ENCODE results near the gene APOL1. TPM values are rescaled to one million over a fixed set of nuclear protein-coding genes. Genes with fewer than 3 reads are reported as not detected.
"Not testable (repeated sequence)": the region's sequence is repeated elsewhere in the genome, so short reads cannot be mapped to it uniquely, and the experiment has no call there.

Gene APOL1
- total RNA-seq, 1 experiment from 2014 or later: 28.7 TPM

GRCh38 chr22:36238373-36239149, 14.4 kb upstream of the APOL1 start:
- in situ Hi-C loops (cut with HindIII; ENCODE audit: low pct_unique_long_range_greater_than_20kb, low sequenced_read_pairs): no loop called here
- no peak for DNase-seq (ENCODE audit: low read depth)

DNA sequence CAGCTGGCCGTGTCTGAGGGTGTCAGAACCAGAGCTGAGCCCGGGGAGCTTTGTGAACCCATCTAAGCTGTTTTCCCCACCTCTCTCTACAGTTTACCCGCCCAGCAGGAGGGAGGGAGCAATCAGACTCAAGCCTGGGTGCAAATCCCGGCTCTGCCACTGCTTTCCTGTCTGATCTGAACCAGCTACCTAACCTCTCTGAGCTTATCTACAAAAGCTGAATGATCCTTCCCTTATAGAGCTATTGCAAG, 13.9 kb upstream of the APOL1 start:
- in situ Hi-C loops (cut with HindIII; ENCODE audit: low pct_unique_long_range_greater_than_20kb, low sequenced_read_pairs): no loop called here
- no peak for DNase-seq (ENCODE audit: low read depth)

DNA sequence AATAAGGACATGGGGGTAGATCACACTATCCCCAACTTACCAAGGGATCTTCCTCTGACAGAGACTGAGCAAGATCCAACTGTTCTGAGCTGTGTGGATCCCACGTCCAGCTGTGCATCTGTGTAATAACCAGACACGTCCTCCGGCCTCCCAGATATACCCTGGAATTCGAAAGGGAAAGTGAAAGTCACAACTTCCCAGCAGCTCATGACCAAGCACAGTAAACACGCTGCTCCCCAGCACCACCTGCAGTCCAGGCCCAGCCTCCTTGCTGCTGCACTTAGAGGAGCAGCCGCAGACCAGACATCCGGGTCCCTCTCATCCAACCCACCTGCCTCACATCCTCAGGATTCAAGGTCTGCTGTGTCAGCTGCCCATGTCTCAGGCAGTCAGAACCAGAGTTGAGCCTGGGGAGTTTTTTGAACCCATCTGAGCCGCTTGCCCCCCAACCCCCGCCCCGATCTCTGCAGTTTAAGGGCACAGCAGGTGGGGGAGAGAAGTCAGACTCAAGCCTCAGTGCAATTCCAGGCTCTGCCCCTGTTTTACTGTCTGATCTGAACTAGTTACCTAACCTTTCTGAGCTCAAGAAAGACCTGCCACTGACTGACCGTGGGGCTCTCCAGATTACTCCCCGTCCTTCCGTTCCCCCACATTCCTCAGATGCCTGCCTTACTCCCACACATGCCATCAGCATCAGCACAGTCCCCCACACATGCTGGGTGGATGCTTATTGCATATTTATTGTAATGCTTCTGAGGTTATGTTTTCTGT, 13.3 kb upstream of the APOL1 start, which contains the start of gene APOL2:
Gene APOL2, minus strand, starts transcription at position 127 of the 771 bp plus-strand sequence. CDS start 6,365 bp downstream, outside the sequence.
- peak; percentile 91 for DNase-seq (ENCODE audit: low read depth)
- in situ Hi-C loops (cut with HindIII; ENCODE audit: low pct_unique_long_range_greater_than_20kb, low sequenced_read_pairs): no loop called here

- DNase-seq (ENCODE audit: low read depth): no peak
- in situ Hi-C loops (cut with HindIII; ENCODE audit: low pct_unique_long_range_greater_than_20kb, low sequenced_read_pairs): no loop called here
Observed at GRCh38 chr22:36243986-36244385, 8.9 kb upstream of the APOL1 start.

- in situ Hi-C loops (cut with HindIII; ENCODE audit: low pct_unique_long_range_greater_than_20kb, low sequenced_read_pairs): no loop called here
- no peak for DNase-seq (ENCODE audit: low read depth)
Observed at GRCh38 chr22:36244522-36245391, 8.2 kb upstream of the APOL1 start.

GRCh38 chr22:36245805-36246356, 7.1 kb upstream of the APOL1 start:
- DNase-seq (ENCODE audit: low read depth): no peak
- in situ Hi-C loops (cut with HindIII; ENCODE audit: low pct_unique_long_range_greater_than_20kb, low sequenced_read_pairs): no loop called here

DNA sequence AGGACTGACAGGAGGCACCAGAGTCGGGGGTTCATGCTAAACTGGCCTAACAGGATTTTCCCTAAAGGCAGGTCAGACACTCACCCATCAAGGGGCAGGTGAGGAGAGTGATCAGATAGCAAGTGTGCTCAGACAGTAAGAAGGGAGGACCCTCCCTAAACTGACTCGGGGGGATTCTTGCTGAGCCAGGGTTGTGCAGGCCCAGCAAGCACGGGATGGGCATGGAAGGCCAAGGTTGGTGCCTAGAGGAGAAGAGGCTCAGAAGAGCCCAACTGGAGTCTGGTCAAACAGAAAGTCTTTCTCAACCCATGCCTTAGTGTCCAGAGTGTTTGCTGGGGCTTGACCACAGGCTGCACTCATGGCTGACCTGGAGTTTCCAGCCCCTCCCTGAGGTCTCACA, 6.2 kb upstream of the APOL1 start:
- no peak for DNase-seq (ENCODE audit: low read depth)
- in situ Hi-C loops (cut with HindIII; ENCODE audit: low pct_unique_long_range_greater_than_20kb, low sequenced_read_pairs): no loop called here

- DNase-seq (ENCODE audit: low read depth): no peak
- in situ Hi-C loops (cut with HindIII; ENCODE audit: low pct_unique_long_range_greater_than_20kb, low sequenced_read_pairs): no loop called here
Observed at GRCh38 chr22:36247955-36248354, 5.0 kb upstream of the APOL1 start.

DNA sequence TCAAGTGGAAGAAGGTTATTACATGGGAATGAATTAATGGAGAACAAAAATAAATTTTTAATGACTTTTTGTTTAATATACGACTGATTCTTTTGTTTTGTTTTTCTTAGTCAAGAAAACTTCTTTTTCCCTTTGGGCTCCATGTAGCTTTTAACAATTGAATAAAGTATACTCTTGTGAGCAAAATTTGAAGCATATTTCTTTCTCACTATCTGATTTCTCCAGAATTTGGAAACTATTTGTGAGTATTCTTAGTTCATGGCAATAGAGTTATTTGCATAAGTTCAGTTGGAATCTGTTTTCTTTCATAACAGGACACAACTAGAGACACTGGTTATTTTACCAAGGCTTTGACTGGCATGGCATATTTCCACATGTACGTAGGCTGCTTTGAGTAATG, 3.8 kb upstream of the APOL1 start:
- peak; percentile 47 for DNase-seq (ENCODE audit: low read depth)
- in situ Hi-C loops (cut with HindIII; ENCODE audit: low pct_unique_long_range_greater_than_20kb, low sequenced_read_pairs): no loop called here

GRCh38 chr22:36250292-36250960, 2.5 kb upstream of the APOL1 start:
- in situ Hi-C loops (cut with HindIII; ENCODE audit: low pct_unique_long_range_greater_than_20kb, low sequenced_read_pairs): not testable (repeated sequence)
- DNase-seq (ENCODE audit: low read depth): peak; percentile 82

- DNase-seq (ENCODE audit: low read depth); in situ Hi-C loops (cut with HindIII; ENCODE audit: low pct_unique_long_range_greater_than_20kb, low sequenced_read_pairs): not testable (repeated sequence)
Observed at GRCh38 chr22:36251979-36252608, 839 bp upstream of the APOL1 start.

GRCh38 chr22:36253523-36254490, 874 bp downstream of the APOL1 start:
- in situ Hi-C loops (cut with HindIII; ENCODE audit: low pct_unique_long_range_greater_than_20kb, low sequenced_read_pairs): no loop called here

GRCh38 chr22:36255572-36255971, 2.6 kb downstream of the APOL1 start:
- in situ Hi-C loops (cut with HindIII; ENCODE audit: low pct_unique_long_range_greater_than_20kb, low sequenced_read_pairs); DNase-seq (ENCODE audit: low read depth): not testable (repeated sequence)

More at GRCh38 chr22:36253523-36254490, 874 bp downstream of the APOL1 start:
- no peak for DNase-seq (ENCODE audit: low read depth)

DNA sequence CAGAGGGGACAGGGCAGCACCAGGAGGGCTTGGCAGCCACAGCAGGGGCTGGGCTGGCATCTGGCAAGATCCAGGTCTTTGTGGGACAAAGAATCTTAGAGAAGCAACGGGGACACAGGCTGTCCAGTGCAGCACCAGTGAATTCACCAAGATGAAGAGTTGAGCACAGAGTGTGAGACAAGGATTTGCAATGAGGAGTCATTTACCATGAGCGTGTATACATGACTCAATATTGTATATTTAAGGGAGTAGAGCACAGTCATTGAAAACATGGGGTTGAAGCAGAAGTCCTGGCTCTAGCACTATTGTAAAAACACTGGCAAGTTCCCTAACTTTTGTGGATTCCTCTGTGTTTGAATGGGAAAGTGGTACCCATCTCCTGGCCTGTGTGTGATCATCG, 3.5 kb downstream of the APOL1 start:
- in situ Hi-C loops (cut with HindIII; ENCODE audit: low pct_unique_long_range_greater_than_20kb, low sequenced_read_pairs): no loop called here
- no peak for DNase-seq (ENCODE audit: low read depth)

DNA sequence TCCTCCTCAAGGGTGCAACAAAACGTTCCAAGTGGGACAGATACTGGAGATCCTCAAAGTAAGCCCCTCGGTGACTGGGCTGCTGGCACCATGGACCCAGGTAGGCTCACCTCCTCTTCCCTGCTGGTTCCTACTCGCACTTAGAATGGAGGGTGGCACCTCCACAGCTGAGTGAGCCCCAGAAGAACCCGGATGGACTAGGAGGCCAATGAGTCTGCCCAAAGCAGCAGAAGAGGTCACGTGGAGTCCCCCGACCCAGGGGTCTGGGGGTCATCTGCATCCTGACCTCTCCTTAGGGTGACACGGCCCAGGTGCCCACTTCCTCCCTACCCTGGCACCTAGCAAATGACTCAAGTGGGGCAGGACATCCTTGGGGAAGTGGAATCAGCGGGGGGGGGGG, 4.4 kb downstream of the APOL1 start:
- in situ Hi-C loops (cut with HindIII; ENCODE audit: low pct_unique_long_range_greater_than_20kb, low sequenced_read_pairs): no loop called here
- DNase-seq (ENCODE audit: low read depth): no peak

GRCh38 chr22:36257948-36258670, 5.2 kb downstream of the APOL1 start:
- in situ Hi-C loops (cut with HindIII; ENCODE audit: low pct_unique_long_range_greater_than_20kb, low sequenced_read_pairs): no loop called here
- no peak for DNase-seq (ENCODE audit: low read depth)

Data from Caki2 (cell line).